ENCODE results near the gene PPFIA3.

PPFIA3 gene

GRCh38 chr19:49182848-49183375, 63.6 kb downstream of the PPFIA3 start:
- no peak for DNase-seq (ENCODE audit: low read depth)

- DNase-seq (ENCODE audit: low read depth) = no peak
Observed at GRCh38 chr19:49186108-49186507, 66.8 kb downstream of the PPFIA3 start.

- no peak for DNase-seq (ENCODE audit: low read depth)
Observed at GRCh38 chr19:49188626-49189200, 69.4 kb downstream of the PPFIA3 start.

- no peak for DNase-seq (ENCODE audit: low read depth)
Observed at GRCh38 chr19:49189259-49189658, 69.9 kb downstream of the PPFIA3 start.

GRCh38 chr19:49190781-49191180, 71.4 kb downstream of the PPFIA3 start:
- DNase-seq (ENCODE audit: low read depth) = no peak

- no peak for DNase-seq (ENCODE audit: low read depth)
Observed at GRCh38 chr19:49193822-49194394, 74.6 kb downstream of the PPFIA3 start.

GRCh38 chr19:49194408-49194807, 75.1 kb downstream of the PPFIA3 start:
- DNase-seq (ENCODE audit: low read depth) = no peak

- no peak for DNase-seq (ENCODE audit: low read depth)
Observed at GRCh38 chr19:49196527-49197240, 77.3 kb downstream of the PPFIA3 start.

GRCh38 chr19:49200238-49200862, 81.0 kb downstream of the PPFIA3 start:
- no peak for DNase-seq (ENCODE audit: low read depth)

All from HS-5 (cell line).